ENCODE measurements around the gene PITPNM3.

DNA sequence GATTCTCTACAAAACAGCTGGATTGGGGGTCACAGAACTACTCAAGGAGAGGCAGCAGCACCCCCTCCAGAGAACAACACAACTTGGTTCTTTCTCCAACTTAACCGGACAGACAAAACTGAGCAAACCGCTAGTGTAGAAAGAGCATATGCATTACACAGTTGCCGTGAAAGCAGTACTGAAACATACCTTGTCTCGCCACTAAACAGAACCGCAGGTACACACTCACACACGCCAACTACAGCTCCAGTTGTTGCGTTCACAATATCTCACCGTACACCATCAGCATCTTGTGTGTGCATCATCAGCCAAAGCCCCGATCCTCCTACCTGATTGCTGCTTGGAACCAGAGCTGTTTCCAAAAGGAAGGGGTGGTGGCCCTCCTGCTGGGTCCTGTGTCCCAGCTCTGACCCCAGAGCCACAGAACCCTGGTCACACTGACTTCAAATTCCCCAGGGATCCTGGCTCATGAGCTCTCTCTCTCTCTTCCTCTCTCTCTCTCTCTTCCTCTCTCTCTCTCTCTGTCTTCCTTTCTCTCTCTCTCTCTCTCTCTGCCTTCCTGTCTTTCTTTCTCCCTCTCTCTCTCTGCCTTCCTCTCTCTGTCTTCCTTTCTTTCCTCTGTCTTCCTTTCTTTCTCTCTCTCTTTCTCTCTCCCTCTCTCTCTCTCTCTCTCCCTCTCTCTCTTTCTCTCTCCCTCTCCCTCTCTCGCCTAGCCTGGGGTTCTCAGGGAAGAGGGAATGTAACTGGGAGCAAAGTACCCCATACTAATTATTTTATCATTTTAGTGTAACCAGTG is 103.7 kb downstream of the PITPNM3 start:
- TF ChIP-seq POLR2AphosphoS5 (IDR thresholded peaks at IDR 0.05) (no peak), POLR2A (IDR thresholded peaks at IDR 0.05) (no peak)
- TF ChIP-seq, protein P1, sequence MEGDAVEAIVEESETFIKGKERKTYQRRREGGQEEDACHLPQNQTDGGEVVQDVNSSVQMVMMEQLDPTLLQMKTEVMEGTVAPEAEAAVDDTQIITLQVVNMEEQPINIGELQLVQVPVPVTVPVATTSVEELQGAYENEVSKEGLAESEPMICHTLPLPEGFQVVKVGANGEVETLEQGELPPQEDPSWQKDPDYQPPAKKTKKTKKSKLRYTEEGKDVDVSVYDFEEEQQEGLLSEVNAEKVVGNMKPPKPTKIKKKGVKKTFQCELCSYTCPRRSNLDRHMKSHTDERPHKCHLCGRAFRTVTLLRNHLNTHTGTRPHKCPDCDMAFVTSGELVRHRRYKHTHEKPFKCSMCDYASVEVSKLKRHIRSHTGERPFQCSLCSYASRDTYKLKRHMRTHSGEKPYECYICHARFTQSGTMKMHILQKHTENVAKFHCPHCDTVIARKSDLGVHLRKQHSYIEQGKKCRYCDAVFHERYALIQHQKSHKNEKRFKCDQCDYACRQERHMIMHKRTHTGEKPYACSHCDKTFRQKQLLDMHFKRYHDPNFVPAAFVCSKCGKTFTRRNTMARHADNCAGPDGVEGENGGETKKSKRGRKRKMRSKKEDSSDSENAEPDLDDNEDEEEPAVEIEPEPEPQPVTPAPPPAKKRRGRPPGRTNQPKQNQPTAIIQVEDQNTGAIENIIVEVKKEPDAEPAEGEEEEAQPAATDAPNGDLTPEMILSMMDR (IDR thresholded peaks at IDR 0.05), result no peak
